ENCODE data around the gene CLNK.

Gene CLNK

GRCh38 chr4:10612476-10612875, 72.1 kb downstream of the CLNK start:
- DNase-seq (ENCODE audit: low read depth) = no peak

GRCh38 chr4:10611673-10612072, 72.9 kb downstream of the CLNK start:
- DNase-seq (ENCODE audit: low read depth) = no peak

GRCh38 chr4:10608501-10609219, 75.9 kb downstream of the CLNK start:
- DNase-seq (ENCODE audit: low read depth) = no peak

GRCh38 chr4:10607206-10607605, 77.4 kb downstream of the CLNK start:
- no peak for DNase-seq (ENCODE audit: low read depth)

- no peak for DNase-seq (ENCODE audit: low read depth)
Measured at GRCh38 chr4:10606483-10607155, 77.9 kb downstream of the CLNK start.

GRCh38 chr4:10605746-10606482, 78.7 kb downstream of the CLNK start:
- DNase-seq (ENCODE audit: low read depth) = no peak

GRCh38 chr4:10605031-10605430, 79.5 kb downstream of the CLNK start:
- no peak for DNase-seq (ENCODE audit: low read depth)

GRCh38 chr4:10599574-10599973, 85.0 kb downstream of the CLNK start:
- DNase-seq (ENCODE audit: low read depth) = no peak

- DNase-seq (ENCODE audit: low read depth) = no peak
Measured at GRCh38 chr4:10598829-10599228, 85.7 kb downstream of the CLNK start.

GRCh38 chr4:10596586-10597290, 87.8 kb downstream of the CLNK start:
- no peak for DNase-seq (ENCODE audit: low read depth)

GRCh38 chr4:10593130-10593529, 91.4 kb downstream of the CLNK start:
- no peak for DNase-seq (ENCODE audit: low read depth)

- DNase-seq (ENCODE audit: low read depth) = no peak
Measured at GRCh38 chr4:10590896-10591295, 93.7 kb downstream of the CLNK start.

GRCh38 chr4:10589799-10590198, 94.8 kb downstream of the CLNK start:
- DNase-seq (ENCODE audit: low read depth) = no peak

- no peak for DNase-seq (ENCODE audit: low read depth)
Measured at GRCh38 chr4:10589321-10589720, 95.2 kb downstream of the CLNK start.

GRCh38 chr4:10587697-10588096, 96.9 kb downstream of the CLNK start:
- no peak for DNase-seq (ENCODE audit: low read depth)

GRCh38 chr4:10587296-10587695, 97.3 kb downstream of the CLNK start:
- DNase-seq (ENCODE audit: low read depth) = no peak

GRCh38 chr4:10584042-10584441, 100.5 kb downstream of the CLNK start:
- no peak for DNase-seq (ENCODE audit: low read depth)

- DNase-seq (ENCODE audit: low read depth) = no peak
Measured at GRCh38 chr4:10582951-10583350, 101.6 kb downstream of the CLNK start.

- DNase-seq (ENCODE audit: low read depth) = no peak
Measured at GRCh38 chr4:10582059-10582686, 102.4 kb downstream of the CLNK start.

- no peak for DNase-seq (ENCODE audit: low read depth)
Measured at GRCh38 chr4:10581022-10581421, 103.5 kb downstream of the CLNK start.

- no peak for DNase-seq (ENCODE audit: low read depth)
Measured at GRCh38 chr4:10579648-10580047, 104.9 kb downstream of the CLNK start.

Data from activated T-cell treated with anti-CD3 and anti-CD28 coated beads for 1 hour (primary cell).